SK-N-MC (cell line): ENCODE results near the gene GABARAP.

Experiments used
- EZH2 ChIP-seq: fragments of 200-600 bp; sonication (generic); IDR thresholded peaks from one replicate; pipeline ENCODE4 v1.6.1; 2017; ENCODE audit warnings: antibody characterized with exemption
- POLR2AphosphoS5 ChIP-seq: IDR thresholded peaks from 2 replicates; pipeline ENCODE4 v1.6.1; 2012; ENCODE audit warnings: mild to moderate bottlenecking, low read depth, low read length, borderline replicate concordance

- no peak for TF ChIP-seq EZH2
- peak; percentile 80 for TF ChIP-seq POLR2AphosphoS5
These were observed 636 bp upstream of the GABARAP start for GRCh38 chr17:7242717-7243452.
